CD4-positive, alpha-beta T cell treated with Interleukin-17A for 1 hour (primary cell): ENCODE results near the gene NRP1.

Experiments used
- DNase-seq: peaks from one replicate; pipeline ENCODE4 v3.0.0-alpha.2; 2020

The NRP1 gene

DNA sequence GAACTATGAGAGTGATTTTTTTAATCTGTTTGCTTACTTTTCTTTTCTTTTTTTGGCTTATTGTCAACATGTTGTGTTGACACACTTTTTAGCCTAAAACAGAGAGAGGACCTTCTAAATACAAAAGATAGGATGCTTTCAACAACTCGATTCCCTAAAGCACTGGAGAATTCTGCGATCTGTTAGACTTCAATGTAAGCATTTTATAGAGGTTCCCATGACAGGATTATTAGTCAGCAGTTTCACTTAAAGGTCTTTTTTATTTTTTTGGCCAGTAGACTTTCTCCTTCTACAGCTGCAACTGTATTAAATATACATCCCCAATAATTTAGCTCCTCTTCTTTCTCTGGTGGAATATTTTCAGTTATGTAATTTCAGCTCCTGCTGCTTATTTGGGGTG is 12.7 kb upstream of the NRP1 start:
- no peak for DNase-seq

DNA sequence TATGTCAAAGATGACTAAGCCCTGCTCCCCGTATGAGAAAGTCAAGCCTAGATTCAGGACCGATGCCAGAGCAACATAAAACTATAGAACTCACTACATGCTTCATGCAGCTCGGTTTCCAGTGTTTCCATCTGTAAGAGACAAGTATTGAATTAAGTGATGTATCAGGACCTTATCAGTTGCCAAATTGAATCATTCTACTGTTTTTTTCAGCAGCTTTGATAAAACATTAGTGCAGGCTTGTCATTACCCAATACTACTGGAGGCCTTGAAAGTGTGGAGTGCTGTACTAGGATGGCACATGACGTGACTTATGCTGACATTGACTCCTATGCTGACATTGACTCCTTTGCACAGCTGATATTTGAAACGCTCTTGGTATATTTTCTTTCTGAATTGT is 10.8 kb upstream of the NRP1 start:
- DNase-seq, result no peak

DNA sequence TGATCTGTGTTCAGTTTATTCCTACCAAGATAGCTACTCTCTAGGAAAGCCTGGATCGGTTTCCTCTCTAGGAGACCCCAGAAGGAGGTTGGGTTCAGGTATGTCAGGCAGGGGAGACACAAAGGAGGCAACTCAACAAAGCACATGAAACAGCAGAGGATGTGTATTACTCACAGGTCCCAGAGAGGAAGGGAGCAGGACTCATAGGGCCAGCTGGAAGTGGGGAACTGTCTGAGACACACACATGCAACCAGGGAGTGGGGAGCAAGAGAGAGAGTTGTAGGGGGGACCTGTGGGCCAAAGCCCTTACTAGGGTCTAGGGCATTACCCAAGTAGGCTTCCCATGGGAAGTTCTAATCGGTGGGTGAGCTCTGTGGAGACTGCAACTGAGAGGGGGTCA is 10.2 kb upstream of the NRP1 start:
- DNase-seq, result no peak

DNA sequence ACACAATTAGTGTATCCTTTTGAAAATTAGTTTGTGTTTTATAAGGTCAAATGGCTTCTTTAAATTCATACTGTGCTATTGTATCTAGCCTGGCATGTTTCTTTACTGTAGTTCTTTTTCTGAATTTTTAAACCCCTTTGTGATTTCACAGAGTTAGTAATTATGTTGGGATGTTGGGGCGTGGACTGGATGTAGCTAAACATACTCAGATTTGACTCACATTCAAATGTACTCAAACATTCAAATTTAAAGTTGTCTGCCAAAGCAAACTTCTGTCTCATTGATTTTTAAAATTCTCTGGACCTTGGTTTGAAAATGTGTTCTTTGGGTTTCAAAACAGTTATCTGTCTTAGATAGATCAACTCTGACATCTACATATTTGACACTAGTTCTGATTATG is 7.2 kb upstream of the NRP1 start:
- DNase-seq, result no peak

DNA sequence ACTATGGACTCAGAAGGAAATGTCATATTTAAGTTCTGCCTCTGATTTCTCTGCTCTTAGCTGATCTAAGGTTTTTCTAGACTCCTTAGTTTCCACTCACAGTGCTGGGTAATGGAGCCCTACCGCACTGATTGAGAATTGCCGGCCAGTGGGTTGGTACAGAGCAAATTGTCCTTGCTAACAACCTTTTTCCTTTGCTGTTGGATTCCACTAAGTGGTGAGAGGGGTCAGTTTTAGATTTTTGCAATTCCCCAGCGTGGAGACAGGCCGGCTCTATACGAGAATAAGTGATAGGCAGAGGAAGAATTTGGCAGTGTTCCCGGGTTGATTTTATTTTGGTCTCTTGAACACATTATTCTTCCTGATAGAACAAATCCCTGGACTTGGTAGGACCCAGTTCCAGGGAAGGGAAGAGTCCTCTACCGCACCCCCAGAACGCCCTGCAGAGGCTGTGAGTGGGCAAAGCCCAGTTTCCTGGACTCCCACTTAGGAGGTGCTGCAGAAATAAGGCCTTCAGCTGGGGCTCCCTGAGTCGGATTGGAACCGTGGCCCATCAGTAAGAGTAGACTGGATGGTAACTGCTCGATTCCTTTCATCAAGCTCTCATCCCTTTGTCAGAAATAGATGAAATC is 3.0 kb upstream of the NRP1 start:
- DNase-seq, result no peak

DNA sequence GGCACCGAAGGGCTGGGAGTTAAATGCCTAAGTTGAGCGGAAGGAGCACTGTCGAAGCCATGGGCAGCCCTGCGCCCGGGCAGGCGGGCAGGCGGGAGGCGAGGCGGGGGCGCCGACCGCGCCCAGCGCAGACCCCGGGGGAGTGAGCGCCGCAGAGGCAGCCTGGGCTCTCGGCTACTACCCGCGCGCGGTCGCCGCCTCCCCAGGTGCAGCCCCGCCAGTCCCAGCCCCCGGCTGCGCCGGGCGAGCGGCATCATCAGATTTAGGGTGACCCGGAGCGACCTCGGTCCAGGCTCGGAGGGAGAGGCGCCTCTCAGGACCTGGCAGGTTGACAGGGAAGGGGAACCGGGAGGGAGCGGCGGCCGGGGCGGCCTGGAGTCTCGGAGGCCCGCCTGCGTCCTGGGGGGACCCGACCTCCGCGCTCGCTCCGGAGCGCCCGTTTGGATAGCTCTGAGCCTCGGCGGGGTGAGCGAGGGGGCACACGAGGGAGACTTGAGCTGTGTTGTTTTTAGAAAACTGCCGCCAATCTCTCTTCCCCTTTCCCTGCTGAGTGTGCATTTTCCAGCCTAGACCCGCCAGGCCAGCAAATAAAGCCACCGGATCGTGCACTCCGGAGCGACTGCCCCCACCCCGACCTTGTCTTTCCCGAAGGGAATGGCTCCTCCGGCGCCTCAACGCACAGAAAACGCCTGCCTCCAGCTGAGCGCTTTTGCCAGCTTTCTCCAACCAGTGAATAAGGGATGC is 2.3 kb upstream of the NRP1 start:
- no peak for DNase-seq

DNA sequence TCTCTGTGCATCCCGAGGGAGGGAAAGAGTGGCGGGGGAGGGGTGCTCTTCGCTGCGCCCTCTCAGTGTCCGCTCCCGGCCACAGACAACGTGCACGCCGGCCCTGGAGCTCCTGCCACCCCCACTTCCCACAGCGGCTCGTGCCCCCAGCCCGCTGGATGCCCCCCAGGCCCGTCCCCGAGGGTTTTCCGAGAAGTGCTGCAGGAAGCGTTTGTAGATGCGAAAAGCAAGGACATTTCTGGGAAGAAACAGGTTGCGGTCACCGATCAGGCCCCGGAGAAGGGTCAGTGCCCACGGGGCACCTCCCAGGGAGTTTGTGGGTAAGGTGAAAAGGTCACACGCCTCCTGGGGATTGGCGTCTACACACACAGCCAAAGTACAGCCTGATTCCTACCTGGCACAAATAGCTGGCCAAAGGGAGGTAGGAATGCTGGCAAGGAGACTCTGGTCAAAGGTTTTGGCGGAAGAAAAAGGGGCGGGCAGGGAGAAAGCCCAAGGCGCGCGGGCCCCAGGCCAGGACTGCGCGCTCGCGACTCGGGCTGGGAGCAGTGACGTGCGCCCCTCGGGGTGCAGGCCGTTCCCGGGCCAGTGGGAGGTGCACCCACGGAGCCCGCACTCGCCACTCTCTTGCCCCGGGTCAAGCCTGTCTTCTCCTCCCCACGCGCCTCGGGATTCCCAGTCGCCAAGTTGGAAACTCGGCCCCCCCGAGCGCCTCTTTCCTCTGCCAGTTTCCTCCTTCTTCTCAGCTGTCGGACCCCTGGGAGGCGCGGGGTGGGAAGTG is 1.5 kb upstream of the NRP1 start:
- no peak for DNase-seq

DNA sequence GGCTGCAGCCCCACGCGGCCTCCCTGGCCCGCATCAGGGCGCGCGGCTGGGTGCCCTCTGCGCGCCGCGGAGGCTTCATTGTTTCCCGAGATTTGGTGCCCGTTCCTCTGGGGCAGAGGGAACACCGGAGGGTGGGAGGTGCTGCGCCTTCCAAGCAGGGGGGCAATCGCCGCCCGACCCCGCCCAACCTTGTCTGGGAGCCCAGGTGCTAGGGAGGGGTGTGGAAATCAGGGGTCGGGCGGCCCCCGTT is 1.0 kb upstream of the NRP1 start:
- DNase-seq, result no peak

DNA sequence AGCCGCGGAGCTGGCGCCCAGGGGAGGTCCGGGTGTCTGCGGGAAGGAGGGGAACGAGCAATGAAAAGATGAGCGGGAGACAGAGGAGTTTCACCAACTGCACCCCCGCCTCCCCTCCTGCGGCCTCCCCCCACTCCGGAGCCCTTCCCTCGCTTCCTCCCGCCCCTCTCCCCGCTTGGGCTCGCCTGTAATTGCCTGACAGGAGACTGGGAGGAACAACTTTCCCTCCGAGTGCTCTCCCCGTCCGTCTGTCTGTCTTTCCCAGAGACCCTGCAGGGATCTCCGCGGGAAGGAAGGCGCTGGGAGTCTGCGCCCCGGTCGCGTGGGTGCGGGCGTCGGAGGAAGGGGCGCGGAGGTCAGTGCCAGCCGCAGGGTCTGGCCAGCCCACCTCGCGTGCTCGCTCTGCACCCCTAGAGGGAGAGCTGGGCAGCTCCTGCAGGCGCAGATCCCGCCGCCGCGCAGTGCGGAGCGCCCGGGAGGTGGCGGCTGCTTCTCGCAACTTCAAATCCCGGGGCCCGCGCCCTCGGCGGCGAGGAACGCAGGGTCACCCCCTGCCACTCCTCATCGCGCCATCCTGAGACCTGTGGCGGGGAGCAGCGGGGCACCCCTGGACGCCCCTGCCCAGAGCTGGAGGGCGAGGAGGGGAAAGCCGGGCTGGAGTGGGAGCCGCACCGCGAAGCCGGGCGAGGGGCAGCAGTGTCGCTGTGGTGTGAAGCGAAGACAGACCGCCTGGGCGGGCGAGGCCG is 511 bp upstream of the NRP1 start:
- DNase-seq, result peak; percentile 9

DNA sequence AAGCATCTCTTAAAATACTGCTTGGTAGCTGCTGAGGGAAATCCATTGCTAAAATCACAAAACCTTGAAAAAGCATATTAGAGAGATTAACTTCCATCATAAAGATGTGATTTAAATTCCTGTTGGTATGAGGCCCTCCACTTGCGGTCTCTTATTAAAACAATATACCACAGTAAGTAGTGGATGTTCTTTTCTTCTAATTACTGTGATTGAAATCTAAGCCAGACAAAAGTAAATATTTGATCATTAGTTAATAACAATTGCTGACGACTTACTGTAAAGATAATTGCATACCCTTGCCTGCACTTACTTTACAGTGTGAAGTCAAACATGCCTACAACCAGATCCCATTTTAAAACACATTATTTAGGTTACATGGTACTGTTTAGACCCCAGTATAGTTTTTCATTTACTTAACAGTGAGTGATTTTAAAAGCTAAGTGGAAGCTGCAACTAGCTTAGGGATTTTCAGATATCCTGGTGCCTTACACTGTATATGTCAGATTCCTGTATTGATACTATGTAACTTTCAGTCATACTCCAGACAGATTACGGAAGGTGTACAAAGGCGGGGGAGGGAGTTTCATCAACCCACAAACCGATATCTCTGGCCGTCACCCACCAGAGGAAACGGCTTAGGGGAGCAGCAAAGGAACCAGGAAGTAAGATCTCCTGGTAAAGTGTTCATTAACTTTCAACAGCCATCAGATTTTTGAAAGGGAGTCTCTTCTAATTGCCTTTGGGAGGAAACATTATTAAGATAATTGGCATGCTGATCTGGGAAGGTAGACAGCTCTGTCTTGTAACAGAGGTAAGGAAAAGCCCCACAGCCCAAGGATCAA is 986 bp downstream of the NRP1 start:
- peak; percentile 32 for DNase-seq

DNA sequence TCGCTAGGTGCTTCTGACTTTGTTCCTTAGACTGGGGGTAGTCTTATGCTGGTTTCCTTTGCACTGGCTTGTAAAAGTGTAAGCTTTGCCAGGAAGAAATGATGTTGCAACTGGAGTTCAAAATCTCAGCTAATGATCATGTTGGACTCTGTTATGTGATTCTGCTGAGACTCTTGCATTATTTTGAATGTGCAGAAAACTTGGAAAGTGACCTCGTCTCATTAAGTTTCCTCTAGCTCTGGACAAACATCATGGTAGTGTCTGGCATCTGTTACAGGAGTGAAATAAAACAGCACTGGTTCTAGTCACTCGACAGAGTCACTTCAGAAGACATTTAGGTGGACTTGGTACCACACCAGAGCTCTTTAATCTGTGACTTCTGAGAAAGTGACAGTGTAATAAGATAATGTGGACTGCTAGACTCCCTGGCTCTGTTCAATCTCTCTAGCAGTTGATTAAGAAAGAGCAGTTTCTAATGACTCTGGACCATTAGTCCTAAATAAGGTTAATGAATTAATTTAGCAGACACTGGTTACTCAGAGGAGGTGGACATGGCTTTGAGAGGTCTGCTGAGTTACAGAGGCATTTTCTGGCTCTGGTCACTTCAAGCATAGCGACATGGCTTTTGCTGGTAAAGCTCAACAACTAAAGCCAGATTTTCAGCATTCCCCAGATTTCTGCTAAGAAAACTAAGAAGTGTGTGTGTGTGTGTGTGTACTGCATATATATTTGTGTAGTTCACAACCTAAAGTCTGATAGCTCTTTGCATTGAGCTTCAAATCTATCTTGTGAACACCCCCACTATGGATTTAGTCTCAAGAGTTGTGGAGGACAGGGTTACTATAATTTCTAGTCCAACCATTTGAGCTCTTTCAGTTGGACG is 2.0 kb downstream of the NRP1 start:
- no peak for DNase-seq

DNA sequence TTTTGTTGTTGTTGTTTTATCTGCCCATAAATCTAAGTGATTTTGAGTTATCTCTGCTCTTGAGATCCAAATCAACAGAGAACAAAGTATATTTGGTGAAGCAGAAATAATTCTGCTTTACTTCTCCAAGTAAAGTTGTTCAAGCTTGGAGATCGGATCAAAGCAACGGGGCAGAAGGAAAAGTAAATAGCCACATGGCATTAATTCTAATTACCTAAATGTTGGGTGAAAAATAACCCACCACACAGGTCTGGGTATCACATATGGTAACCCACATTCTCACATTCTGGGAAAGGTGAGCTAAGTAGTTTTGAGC is 3.1 kb downstream of the NRP1 start:
- DNase-seq, result no peak

DNA sequence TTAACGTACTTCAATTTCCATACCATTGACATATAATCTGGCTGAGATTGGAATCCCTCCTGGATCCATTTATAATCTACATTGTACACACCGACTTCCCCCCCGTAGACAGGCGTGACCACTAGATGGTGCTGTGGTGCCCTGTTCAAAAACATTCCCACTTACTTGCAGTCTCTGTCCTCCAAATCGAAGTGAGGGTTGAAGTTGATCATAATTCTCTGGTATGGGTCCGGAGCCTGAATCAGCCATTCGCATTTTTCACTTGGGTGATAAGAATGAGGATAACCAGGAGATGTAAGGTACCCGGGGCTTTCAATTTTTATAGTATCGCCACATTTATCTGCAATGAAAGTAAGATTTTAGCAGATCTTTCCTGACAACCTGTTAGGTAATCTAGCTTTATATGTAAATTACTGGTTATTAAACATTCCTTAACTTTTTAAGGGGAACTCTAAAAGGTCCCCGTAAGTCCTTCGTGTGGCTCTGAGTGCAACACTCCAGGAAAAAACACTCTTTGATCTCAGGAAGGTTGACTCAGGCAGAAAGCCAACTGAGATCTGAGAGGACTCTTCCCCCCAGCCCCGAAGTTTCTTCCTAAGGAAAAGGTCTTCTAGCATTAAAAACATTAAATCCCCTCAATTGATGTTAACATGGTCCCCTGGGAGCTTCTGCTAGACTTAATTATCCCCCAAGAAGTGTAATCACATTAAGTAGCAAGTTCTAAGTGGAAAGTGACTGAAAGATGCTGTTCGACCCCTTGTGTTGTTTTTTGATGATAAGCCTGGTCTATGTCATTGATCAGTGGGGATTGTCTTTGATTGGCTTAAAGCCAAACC is 3.7 kb downstream of the NRP1 start:
- DNase-seq, result peak; percentile 72

DNA sequence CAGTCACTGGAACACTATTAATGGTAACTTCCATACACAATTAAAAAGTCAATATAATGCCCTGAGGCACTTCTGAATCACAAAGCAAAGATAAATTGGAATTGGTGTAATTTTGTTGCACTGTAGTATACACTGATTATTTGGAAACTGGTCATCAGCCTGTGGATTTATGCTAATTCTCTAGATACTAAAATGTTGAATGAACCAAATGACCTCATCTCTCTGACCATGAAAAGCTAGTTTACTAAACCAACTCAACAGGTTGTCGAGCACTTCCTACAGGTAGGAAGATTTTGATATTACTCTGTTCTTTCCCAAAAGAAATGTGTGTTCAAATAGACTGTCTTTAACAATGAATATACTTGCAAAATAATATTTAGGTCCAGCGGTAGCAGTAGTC is 5.3 kb downstream of the NRP1 start:
- no peak for DNase-seq

DNA sequence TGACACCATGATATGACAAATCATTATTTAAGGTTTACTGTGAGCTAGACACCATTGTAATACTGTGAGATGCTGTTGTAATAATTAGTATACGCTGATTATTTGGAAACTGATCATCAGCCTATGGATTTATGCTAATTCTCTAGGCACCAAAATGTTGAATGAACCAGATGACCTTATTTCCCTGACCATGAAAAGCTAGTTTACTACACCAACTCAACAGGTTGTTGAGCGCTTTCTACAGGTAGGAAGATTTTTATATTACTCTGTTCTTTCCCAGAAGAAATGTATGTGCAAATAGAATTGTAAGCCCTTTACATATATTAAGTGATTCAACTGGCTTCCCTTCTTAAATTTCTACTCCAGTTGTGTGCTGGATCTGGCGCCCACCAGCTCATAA is 6.2 kb downstream of the NRP1 start:
- DNase-seq, result no peak

DNA sequence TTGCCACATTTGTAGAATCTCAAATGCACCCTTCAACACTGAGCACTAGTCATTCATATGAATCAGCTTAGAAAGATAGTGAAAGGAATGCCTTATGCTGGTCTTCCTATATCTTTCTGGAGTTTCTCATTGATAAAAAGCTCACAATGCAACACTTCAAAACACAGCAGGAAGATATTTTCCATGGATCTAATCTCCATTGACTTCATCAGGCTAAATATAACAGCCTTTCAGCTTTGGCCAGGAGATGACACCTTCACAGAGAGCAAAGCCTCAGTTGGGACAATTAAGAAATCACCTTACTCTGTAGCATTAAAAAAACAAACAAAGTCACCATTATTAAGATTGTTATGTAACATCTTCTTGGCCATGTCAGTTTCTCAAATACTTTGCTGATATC is 6.7 kb downstream of the NRP1 start:
- DNase-seq, result no peak

DNA sequence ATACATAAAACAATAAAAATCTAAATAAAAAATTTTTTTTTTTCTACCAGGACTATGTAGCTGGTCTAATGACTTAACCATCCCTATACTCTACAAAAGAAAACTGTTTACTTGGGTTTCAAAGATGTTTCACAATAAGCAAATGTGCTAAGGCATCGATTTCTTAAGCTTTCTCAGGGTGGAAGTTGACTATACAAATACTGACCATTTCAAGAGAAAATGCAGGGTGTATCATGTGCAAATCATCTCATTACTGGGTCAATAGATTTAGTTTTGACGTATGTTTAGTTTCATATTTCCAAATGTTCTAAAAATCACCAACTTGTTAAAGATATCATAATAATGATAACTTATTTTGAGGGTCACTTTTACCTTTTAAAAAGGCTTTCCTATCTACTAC is 7.5 kb downstream of the NRP1 start:
- DNase-seq, result no peak

DNA sequence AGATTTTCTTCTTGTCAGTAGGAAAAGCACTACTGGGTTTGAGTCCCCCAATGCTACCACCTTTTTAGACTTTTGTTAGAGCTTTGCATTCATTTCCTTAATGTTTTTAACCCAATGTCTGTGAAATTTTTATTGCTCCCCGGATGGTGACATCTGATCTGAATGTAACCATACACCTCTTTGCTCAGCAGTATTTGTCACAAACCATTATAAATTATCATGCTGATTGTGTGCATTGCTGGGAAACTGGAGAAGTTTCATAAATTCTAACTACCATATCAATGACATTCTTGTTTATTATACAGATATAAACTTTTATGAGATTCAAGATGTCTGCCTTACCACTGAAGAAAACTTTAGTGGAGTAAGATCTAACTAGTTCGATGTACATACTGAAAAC is 8.5 kb downstream of the NRP1 start:
- no peak for DNase-seq

DNA sequence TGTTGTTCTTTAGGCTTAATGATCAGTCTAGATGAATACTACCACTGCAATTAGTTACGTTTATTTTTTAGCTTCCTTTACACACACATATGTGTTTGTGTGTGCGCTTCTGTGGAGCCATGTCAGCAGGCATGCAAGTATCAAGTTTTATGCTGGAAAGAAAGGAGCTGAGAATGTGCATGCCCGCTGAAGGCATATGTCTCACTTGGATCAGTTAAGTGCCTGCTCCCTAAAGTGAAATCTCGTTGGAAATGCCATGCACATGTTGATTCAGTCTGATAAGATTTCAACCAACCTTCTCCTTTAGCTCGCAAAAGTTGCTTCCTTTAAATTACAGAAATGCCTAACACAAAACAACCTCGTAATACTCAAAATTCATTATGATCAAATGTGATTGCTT is 10.7 kb downstream of the NRP1 start:
- no peak for DNase-seq

DNA sequence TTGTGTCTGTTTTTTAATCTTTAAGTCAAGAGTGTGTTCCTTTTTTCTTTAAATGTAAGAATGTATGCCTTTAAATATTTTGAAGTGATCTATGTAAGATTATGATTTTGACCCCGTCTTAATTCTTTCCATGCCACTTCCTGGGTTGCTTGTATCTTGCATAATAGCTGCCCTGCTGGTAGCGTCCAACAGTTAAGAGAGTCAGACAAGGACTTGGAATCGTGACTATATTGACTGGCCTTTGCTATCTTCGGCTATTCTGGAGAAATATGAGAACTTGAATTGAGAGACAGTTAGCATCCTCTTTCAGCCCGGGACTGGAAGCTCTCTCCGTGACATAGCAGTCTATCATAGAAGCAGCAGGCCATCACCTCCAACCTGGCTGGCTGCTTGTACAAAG is 13.0 kb downstream of the NRP1 start:
- DNase-seq, result no peak

DNA sequence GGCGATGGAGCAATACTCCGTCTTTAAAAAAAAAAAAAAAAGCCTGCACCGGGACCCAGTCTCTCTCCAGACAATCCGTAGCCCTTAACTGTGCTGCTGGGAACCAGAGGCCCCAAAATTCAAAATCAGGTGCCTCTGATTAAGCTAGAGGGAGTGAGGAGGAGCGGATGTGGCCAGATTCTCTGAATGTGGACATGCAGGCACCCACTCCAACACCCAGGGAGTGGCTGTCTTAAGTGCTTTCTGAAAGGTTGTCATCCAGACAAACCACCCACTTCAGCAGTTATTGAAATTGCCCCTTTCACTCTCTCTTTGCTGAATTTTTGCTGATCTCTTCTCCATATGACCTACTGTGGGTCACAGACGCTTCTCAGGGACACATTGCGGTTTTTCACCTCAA is 14.2 kb downstream of the NRP1 start:
- no peak for DNase-seq
